Activated T-helper 17 cell treated with anti-CD3 and anti-CD28 coated beads, Interleukin-2, amount 50 U/mL, for 72 hours (primary cell): ENCODE results near the gene AUTS2. TPM values are rescaled to one million over a fixed set of nuclear protein-coding genes. Genes with fewer than 3 reads are reported as not detected.

Source experiments
- ATAC-seq: fragments of 150-1000 bp; cut with Tn5 transposase; replicated peaks from 2 replicates; pipeline ENCODE4 v1.10.0; 2021; ENCODE audit warnings: mild to moderate bottlenecking, moderate library complexity
- H3K27ac Mint-ChIP-seq: one replicate; pipeline ENCODE4 v1.8.0; 2022; ENCODE audit warnings: mixed read lengths
- H3K27me3 Mint-ChIP-seq: one replicate; pipeline ENCODE4 v1.8.0; 2022; ENCODE audit warnings: mixed read lengths
- H3K36me3 Mint-ChIP-seq: one replicate; pipeline ENCODE4 v1.8.0; 2022; ENCODE audit warnings: low read depth, mild to moderate bottlenecking, mixed read lengths
- H3K4me1 Mint-ChIP-seq: one replicate; pipeline ENCODE4 v1.8.0; 2022; ENCODE audit warnings: mixed read lengths
- H3K4me3 Mint-ChIP-seq: one replicate; pipeline ENCODE4 v1.8.0; 2022; ENCODE audit warnings: mild to moderate bottlenecking, mixed read lengths
- H3K9me3 Mint-ChIP-seq: one replicate; pipeline ENCODE4 v1.8.0; 2022; ENCODE audit warnings: mixed read lengths
- total RNA-seq, 2 donors: library from RNA; stranded (reverse); gene quantifications; one replicate each; pipeline ENCODE4 v1.2.3, GENCODE V29; 2022

AUTS2 gene
- total RNA-seq, result 10 to 100 TPM; 20.1 to 39.9 TPM

DNA sequence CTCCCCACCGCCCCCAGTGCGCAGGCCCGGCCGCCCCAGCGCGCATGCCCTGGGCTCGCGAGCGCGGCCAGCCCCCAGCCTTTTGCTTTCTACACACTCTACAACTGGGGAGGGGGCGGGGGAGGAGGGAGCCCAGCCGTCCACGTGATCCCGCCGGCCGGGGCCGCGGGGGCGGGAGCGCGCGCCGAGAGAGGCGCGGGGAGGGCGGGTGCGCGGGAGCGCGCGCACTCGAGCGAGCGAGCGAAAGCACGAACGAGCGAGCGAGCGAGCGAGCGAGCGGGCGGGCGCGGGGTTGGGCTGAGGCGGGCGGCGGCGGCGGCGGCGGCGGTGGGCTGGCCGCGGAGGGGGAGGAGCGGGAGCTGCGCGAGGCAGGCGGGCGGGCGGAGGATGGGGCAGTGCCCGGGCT lies at the start of gene AUTS2:
Gene AUTS2 (plus strand): TSS at position 395 of the 406 bp plus-strand sequence. CDS start 1,179 bp downstream, outside the sequence.
- no peaks in the 10 kb centered on the region for H3K4me1 Mint-ChIP-seq
- no peaks in the 10 kb centered on the region for H3K36me3 Mint-ChIP-seq
- H3K27me3 Mint-ChIP-seq, result peaks cover 19% of the 10 kb centered on the region
- peak; percentile 58 for ATAC-seq
- H3K9me3 Mint-ChIP-seq, result no peaks in the 10 kb centered on the region
- H3K4me3 Mint-ChIP-seq, result peak within 1 kb of the TSS; percentile 77
- H3K27ac Mint-ChIP-seq, result no peak within 1 kb of the TSS

GRCh38 chr7:69550991-69551390 lies 47.3 kb upstream of the AUTS2 start:
- Mint-ChIP-seq H3K4me3 (no peak overlapping the region), H3K27ac (no peak overlapping the region)

DNA sequence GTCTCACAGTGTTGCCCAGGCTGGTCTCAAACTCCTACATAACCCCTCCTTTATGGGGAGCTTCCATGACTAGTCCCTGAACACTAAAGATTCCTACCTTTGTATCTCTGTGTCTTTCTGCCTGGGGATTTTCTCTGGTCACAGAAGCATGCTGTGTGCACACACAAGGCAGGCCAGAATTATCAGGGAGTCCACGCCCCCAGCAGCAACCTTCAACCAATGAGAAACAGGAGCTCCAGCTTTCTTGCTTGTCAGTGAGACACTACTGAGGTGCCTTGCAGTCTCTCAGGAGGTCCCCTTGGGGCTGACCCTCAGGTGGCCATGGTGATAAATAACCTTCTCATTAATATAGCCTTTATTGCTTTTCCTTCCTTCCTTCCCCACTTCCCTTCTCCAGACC lies 45.1 kb upstream of the AUTS2 start:
- Mint-ChIP-seq H3K9me3 (peaks cover 3% of the 10 kb centered on the region), H3K4me1 (no peaks in the 10 kb centered on the region), H3K27ac (no peak overlapping the region), H3K27me3 (no peaks in the 10 kb centered on the region), H3K4me3 (no peak overlapping the region), H3K36me3 (no peaks in the 10 kb centered on the region)
- ATAC-seq, result no peak

More at GRCh38 chr7:69550991-69551390, 47.3 kb upstream of the AUTS2 start:
- peaks cover 3% of the 10 kb centered on the region for H3K9me3 Mint-ChIP-seq
- no peak for ATAC-seq
- no peaks in the 10 kb centered on the region for H3K36me3 Mint-ChIP-seq
- no peaks in the 10 kb centered on the region for H3K27me3 Mint-ChIP-seq
- H3K4me1 Mint-ChIP-seq, result no peaks in the 10 kb centered on the region

- Mint-ChIP-seq H3K27me3 (no peaks in the 10 kb centered on the region), H3K4me3 (no peak overlapping the region), H3K9me3 (no peaks in the 10 kb centered on the region), H3K27ac (no peak overlapping the region), H3K36me3 (no peaks in the 10 kb centered on the region), H3K4me1 (no peaks in the 10 kb centered on the region)
- no peak for ATAC-seq
Observed at GRCh38 chr7:69561266-69561960, 36.9 kb upstream of the AUTS2 start.

- Mint-ChIP-seq H3K27ac (no peak overlapping the region), H3K9me3 (no peaks in the 10 kb centered on the region), H3K4me1 (no peaks in the 10 kb centered on the region), H3K27me3 (peaks cover 5% of the 10 kb centered on the region), H3K36me3 (no peaks in the 10 kb centered on the region), H3K4me3 (no peak overlapping the region)
- no peak for ATAC-seq
Observed at GRCh38 chr7:69564454-69565417, 33.5 kb upstream of the AUTS2 start.

- ATAC-seq, result no peak
- no peak overlapping the region for H3K27ac Mint-ChIP-seq
- peaks cover 5% of the 10 kb centered on the region for H3K27me3 Mint-ChIP-seq
- no peak overlapping the region for H3K4me3 Mint-ChIP-seq
- H3K4me1 Mint-ChIP-seq, result no peaks in the 10 kb centered on the region
- no peaks in the 10 kb centered on the region for H3K36me3 Mint-ChIP-seq
- no peaks in the 10 kb centered on the region for H3K9me3 Mint-ChIP-seq
Observed at GRCh38 chr7:69567800-69568199, 30.5 kb upstream of the AUTS2 start.

DNA sequence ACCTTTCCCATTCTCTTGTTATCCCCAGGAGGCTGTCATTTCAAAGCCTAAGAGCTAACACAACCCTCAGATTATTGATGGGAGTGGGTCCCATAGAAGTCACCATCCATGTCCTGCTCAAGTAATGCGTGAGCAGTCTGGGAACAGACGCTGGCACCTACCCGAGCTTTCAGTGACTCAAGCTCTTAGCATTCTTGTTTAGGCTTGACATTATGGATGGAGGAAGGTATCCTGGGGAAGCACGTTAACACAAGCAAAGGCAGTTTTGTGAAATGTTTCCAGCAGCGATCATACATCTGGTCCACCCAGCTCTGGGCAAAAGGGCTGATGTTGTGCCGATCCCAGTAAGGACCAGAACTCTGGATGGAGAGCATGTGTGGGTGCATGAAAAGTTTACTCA lies 30.0 kb upstream of the AUTS2 start:
- H3K4me3 Mint-ChIP-seq, result no peak overlapping the region
- H3K36me3 Mint-ChIP-seq, result no peaks in the 10 kb centered on the region
- peaks cover 5% of the 10 kb centered on the region for H3K27me3 Mint-ChIP-seq
- no peak for ATAC-seq
- H3K27ac Mint-ChIP-seq, result no peak overlapping the region
- H3K9me3 Mint-ChIP-seq, result no peaks in the 10 kb centered on the region
- no peaks in the 10 kb centered on the region for H3K4me1 Mint-ChIP-seq

- H3K36me3 Mint-ChIP-seq, result no peaks in the 10 kb centered on the region
- ATAC-seq, result no peak
Observed at GRCh38 chr7:69575651-69576050, 22.6 kb upstream of the AUTS2 start.

GRCh38 chr7:69577221-69577620 lies 21.1 kb upstream of the AUTS2 start:
- H3K36me3 Mint-ChIP-seq, result no peaks in the 10 kb centered on the region
- no peaks in the 10 kb centered on the region for H3K4me1 Mint-ChIP-seq
- H3K27me3 Mint-ChIP-seq, result no peaks in the 10 kb centered on the region
- H3K4me3 Mint-ChIP-seq, result no peak overlapping the region
- H3K9me3 Mint-ChIP-seq, result no peaks in the 10 kb centered on the region
- no peak for ATAC-seq
- H3K27ac Mint-ChIP-seq, result no peak overlapping the region

More at GRCh38 chr7:69575651-69576050, 22.6 kb upstream of the AUTS2 start:
- no peak overlapping the region for H3K4me3 Mint-ChIP-seq
- H3K9me3 Mint-ChIP-seq, result no peaks in the 10 kb centered on the region
- no peaks in the 10 kb centered on the region for H3K27me3 Mint-ChIP-seq
- H3K27ac Mint-ChIP-seq, result no peak overlapping the region
- H3K4me1 Mint-ChIP-seq, result no peaks in the 10 kb centered on the region

GRCh38 chr7:69585169-69585568 lies 13.1 kb upstream of the AUTS2 start:
- ATAC-seq, result no peak
- Mint-ChIP-seq H3K9me3 (no peaks in the 10 kb centered on the region), H3K27ac (no peak overlapping the region), H3K36me3 (no peaks in the 10 kb centered on the region), H3K4me3 (no peak overlapping the region), H3K27me3 (peaks cover 6% of the 10 kb centered on the region), H3K4me1 (no peaks in the 10 kb centered on the region)

DNA sequence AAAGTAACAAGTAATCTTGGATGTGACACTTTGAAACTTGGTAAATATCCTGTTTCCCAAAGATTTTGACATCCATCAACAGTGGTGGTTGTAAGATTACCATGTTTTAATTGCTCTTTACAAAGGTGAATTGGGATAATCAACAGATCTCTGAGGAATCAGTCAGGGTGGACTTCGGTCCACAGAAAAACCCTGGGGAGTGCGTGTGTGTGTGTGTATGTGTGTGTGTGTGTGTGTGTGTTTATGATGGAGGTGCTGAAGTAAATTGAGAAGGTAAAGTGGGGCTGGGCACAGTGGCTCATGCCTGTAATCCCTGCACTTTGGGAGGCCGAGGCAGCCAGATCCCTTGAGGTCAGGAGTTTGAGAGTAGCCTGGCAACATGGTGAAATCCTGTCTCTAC lies 12.0 kb upstream of the AUTS2 start:
- Mint-ChIP-seq H3K9me3 (peaks cover 3% of the 10 kb centered on the region), H3K4me3 (no peak overlapping the region), H3K27me3 (peaks cover 10% of the 10 kb centered on the region), H3K27ac (no peak overlapping the region), H3K36me3 (no peaks in the 10 kb centered on the region), H3K4me1 (no peaks in the 10 kb centered on the region)
- ATAC-seq, result no peak

GRCh38 chr7:69588773-69589172 lies 9.5 kb upstream of the AUTS2 start:
- H3K27ac Mint-ChIP-seq, result no peak overlapping the region
- no peaks in the 10 kb centered on the region for H3K36me3 Mint-ChIP-seq
- H3K27me3 Mint-ChIP-seq, result peaks cover 10% of the 10 kb centered on the region
- no peaks in the 10 kb centered on the region for H3K4me1 Mint-ChIP-seq
- ATAC-seq, result no peak
- no peak overlapping the region for H3K4me3 Mint-ChIP-seq
- peaks cover 3% of the 10 kb centered on the region for H3K9me3 Mint-ChIP-seq

DNA sequence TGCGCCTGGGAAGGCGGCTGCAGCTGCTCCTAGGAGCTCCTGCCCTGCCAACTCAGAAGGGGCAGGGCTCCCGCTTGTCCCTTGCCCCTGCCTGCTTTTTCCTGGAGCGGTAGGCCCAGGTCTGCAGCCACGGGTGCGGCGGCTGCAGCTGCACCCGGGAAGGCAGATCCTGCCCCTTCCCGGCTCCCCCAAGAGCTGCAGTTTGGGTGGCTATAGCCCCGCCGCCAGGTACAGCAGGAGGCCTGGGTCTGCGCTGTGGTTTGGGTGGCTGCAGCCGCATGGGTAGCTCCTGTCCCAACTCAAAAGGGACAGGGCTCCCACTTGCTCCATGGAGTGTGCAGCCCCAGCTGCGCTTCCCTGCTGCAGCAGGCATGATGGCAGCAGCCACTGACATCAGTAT lies 6.5 kb upstream of the AUTS2 start:
- Mint-ChIP-seq H3K9me3 (peaks cover 3% of the 10 kb centered on the region), H3K4me3 (no peak overlapping the region), H3K27ac (no peak overlapping the region), H3K4me1 (no peaks in the 10 kb centered on the region), H3K27me3 (peaks cover 14% of the 10 kb centered on the region), H3K36me3 (no peaks in the 10 kb centered on the region)
- ATAC-seq, result no peak

DNA sequence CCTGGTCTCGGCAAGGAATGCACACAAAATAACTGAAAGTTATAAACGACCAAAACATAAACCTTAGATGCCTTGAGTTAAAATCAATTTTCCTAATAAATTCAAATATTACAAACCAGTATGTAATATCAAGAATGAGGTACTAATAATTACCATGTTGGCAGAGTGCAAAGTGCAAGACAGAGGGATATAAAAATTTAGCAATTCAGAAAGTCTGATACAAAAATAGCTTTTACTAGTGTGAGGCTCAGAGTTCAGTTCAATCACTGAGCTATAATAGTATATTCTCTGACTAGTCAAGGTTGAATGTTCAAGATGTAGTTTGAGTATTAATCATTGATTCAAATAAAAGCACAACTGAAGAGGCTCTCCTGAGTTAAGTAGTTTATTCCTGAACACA lies 4.8 kb upstream of the AUTS2 start:
- no peak for ATAC-seq
- Mint-ChIP-seq H3K9me3 (peaks cover 3% of the 10 kb centered on the region), H3K27ac (no peak overlapping the region), H3K27me3 (peaks cover 15% of the 10 kb centered on the region), H3K36me3 (no peaks in the 10 kb centered on the region), H3K4me1 (no peaks in the 10 kb centered on the region), H3K4me3 (no peak overlapping the region)

DNA sequence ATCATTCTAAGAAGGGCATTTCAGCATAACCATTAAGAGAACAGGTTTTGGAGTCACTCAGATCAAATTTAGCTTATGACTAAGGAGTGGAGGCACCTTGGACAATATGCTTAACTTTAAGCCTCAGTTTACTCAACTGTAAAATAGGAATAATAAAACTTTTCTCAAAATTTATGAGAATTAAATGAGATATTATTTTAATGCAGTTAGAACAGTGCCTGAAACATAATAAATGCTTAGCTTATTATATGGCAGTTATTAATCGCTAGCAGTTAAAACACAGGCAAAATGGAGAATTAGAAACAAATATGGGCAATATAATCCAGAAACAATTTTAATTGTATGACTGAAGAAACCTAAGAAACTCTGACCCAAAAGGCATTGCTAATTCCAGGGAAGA lies 2.9 kb upstream of the AUTS2 start:
- Mint-ChIP-seq H3K9me3 (peaks cover 3% of the 10 kb centered on the region), H3K27ac (no peak overlapping the region), H3K36me3 (no peaks in the 10 kb centered on the region), H3K4me3 (no peak overlapping the region), H3K4me1 (no peaks in the 10 kb centered on the region), H3K27me3 (peaks cover 23% of the 10 kb centered on the region)
- ATAC-seq, result no peak
